Myocyte (in vitro differentiated cells): ENCODE data around the gene TDRD1. TPM values are rescaled to one million over a fixed set of nuclear protein-coding genes. Genes with fewer than 3 reads are reported as not detected.

Source experiments
- DNase-seq: peaks from one replicate; pipeline ENCODE4 v3.0.0-alpha.2; 2012; ENCODE audit warnings: low read depth
- total RNA-seq: library from RNA; depleted of rRNA; stranded (reverse); fragments of >200 nt; gene quantifications from 2 replicates; pipeline ENCODE4 v1.2.3, GENCODE V29; 2014

Gene TDRD1
- total RNA-seq, 1 donor from 2014 or later: 0.51 TPM

- DNase-seq: no peak
Observed at GRCh38 chr10:114234132-114234531, 55.0 kb downstream of the TDRD1 start.

- DNase-seq: no peak
Observed at GRCh38 chr10:114239117-114239993, 60.2 kb downstream of the TDRD1 start, which contains the start of gene VWA2. VWA2 (plus strand) TSS chr10:114239254; CDS start chr10:114248714, 9,460 bp downstream.

GRCh38 chr10:114239994-114240345 lies 60.8 kb downstream of the TDRD1 start:
- no peak for DNase-seq

- DNase-seq: no peak
Observed at GRCh38 chr10:114242235-114242634, 63.1 kb downstream of the TDRD1 start.

GRCh38 chr10:114243661-114244060 lies 64.5 kb downstream of the TDRD1 start:
- DNase-seq: peak; percentile 67

GRCh38 chr10:114244126-114244525 lies 65.0 kb downstream of the TDRD1 start:
- no peak for DNase-seq

- DNase-seq: no peak
Observed at GRCh38 chr10:114245121-114245791, 66.1 kb downstream of the TDRD1 start.

GRCh38 chr10:114246679-114247305 lies 67.6 kb downstream of the TDRD1 start:
- no peak for DNase-seq

GRCh38 chr10:114250236-114250635 lies 71.1 kb downstream of the TDRD1 start:
- DNase-seq: peak; percentile 29

GRCh38 chr10:114250716-114251115 lies 71.6 kb downstream of the TDRD1 start:
- no peak for DNase-seq

GRCh38 chr10:114252092-114252491 lies 72.9 kb downstream of the TDRD1 start:
- no peak for DNase-seq

- DNase-seq: no peak
Observed at GRCh38 chr10:114252883-114253282, 73.7 kb downstream of the TDRD1 start.

GRCh38 chr10:114255227-114255626 lies 76.1 kb downstream of the TDRD1 start:
- peak; percentile 20 for DNase-seq

GRCh38 chr10:114256008-114256765 lies 77.0 kb downstream of the TDRD1 start:
- no peak for DNase-seq

GRCh38 chr10:114256822-114257221 lies 77.7 kb downstream of the TDRD1 start:
- no peak for DNase-seq

GRCh38 chr10:114257498-114257897 lies 78.3 kb downstream of the TDRD1 start:
- DNase-seq: no peak

GRCh38 chr10:114258274-114258840 lies 79.2 kb downstream of the TDRD1 start:
- DNase-seq: no peak

- DNase-seq: peak; percentile 52
Observed at GRCh38 chr10:114259824-114260223, 80.7 kb downstream of the TDRD1 start.

GRCh38 chr10:114260366-114260765 lies 81.2 kb downstream of the TDRD1 start:
- DNase-seq: peak; percentile 35

- peak; percentile 91 for DNase-seq
Observed at GRCh38 chr10:114261076-114261475, 81.9 kb downstream of the TDRD1 start.

GRCh38 chr10:114262496-114262895 lies 83.3 kb downstream of the TDRD1 start:
- no peak for DNase-seq
